PFSK-1 (cell line): ENCODE data around the gene GPD1L.

Experiments
- POLR2AphosphoS5 ChIP-seq: IDR thresholded peaks from 2 replicates; pipeline ENCODE4 v1.6.1; 2012; ENCODE audit warnings: low read depth, mild to moderate bottlenecking, control low read depth, low read length, moderate library complexity
- TAF1 ChIP-seq: IDR thresholded peaks from 2 replicates; pipeline ENCODE4 v1.6.1; 2012; ENCODE audit warnings: low read length, control low read depth, borderline replicate concordance; ENCODE audit not compliant: insufficient read depth
- TF ChIP-seq, protein P1 (sequence below), 2 experiments: IDR thresholded peaks; 2 replicates each; pipeline versions ENCODE4 v1.6.1 to v1.8.0; 2011 to 2012; ENCODE audit warnings: low read depth in 2 of 2, low read length in 2 of 2, control low read depth in 1 of 2, inconsistent platforms in 1 of 2, mild to moderate bottlenecking in 1 of 2, moderate library complexity in 1 of 2; ENCODE audit not compliant: insufficient read depth in 1 of 2

DNA sequence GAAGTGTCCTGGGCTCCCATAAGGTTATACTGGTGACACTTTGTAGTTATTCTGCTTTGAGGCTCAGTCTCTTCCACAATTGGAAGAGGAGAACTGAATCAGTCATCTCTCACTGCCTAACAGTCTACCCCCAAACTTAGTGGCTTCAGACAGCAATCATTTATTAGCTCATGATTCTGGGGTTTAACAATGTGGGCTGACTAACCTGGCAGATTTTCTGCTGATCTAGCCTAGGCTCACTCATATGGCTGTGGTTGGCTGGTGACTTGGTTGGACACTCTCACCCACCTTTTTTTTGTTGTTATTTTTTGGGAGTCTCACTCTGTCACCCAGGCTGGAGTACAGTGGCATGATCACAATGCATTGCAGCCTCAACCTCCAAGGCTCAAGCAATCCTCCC lies 7.1 kb downstream of the GPD1L start:
- TF ChIP-seq POLR2AphosphoS5: no peak
- no peak for TF ChIP-seq TAF1
- TF ChIP-seq, protein P1, sequence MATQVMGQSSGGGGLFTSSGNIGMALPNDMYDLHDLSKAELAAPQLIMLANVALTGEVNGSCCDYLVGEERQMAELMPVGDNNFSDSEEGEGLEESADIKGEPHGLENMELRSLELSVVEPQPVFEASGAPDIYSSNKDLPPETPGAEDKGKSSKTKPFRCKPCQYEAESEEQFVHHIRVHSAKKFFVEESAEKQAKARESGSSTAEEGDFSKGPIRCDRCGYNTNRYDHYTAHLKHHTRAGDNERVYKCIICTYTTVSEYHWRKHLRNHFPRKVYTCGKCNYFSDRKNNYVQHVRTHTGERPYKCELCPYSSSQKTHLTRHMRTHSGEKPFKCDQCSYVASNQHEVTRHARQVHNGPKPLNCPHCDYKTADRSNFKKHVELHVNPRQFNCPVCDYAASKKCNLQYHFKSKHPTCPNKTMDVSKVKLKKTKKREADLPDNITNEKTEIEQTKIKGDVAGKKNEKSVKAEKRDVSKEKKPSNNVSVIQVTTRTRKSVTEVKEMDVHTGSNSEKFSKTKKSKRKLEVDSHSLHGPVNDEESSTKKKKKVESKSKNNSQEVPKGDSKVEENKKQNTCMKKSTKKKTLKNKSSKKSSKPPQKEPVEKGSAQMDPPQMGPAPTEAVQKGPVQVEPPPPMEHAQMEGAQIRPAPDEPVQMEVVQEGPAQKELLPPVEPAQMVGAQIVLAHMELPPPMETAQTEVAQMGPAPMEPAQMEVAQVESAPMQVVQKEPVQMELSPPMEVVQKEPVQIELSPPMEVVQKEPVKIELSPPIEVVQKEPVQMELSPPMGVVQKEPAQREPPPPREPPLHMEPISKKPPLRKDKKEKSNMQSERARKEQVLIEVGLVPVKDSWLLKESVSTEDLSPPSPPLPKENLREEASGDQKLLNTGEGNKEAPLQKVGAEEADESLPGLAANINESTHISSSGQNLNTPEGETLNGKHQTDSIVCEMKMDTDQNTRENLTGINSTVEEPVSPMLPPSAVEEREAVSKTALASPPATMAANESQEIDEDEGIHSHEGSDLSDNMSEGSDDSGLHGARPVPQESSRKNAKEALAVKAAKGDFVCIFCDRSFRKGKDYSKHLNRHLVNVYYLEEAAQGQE (IDR thresholded peaks at IDR 0.05; ENCODE audit: insufficient read depth in 1 of 2, low read depth in 2 of 2, low read length in 2 of 2): no peak
